OCI-LY1 (cell line): ENCODE data around the gene C1QTNF1.

Source experiments
- H2AFZ ChIP-seq: fragments of 200-600 bp; sonication (generic), shearing (Covaris generic); 2 replicates; pipeline ENCODE4 v1.6.0; 2014; ENCODE audit warnings: antibody characterized with exemption, mild to moderate bottlenecking, low read length
- H3F3A ChIP-seq: fragments of 200-600 bp; sonication (generic), shearing (Covaris generic); 2 replicates; pipeline ENCODE4 v1.6.0; 2014; ENCODE audit warnings: mild to moderate bottlenecking, antibody characterized with exemption, low read length, moderate library complexity; ENCODE audit not compliant: insufficient read depth
- H3K27ac ChIP-seq: fragments of 200-600 bp; sonication (generic); 2 replicates; pipeline ENCODE4 v1.5.1; 2014; ENCODE audit warnings: low read length, mixed run types, mild to moderate bottlenecking, low read depth; ENCODE audit not compliant: poor library complexity, severe bottlenecking
- H3K27me3 ChIP-seq: fragments of 200-600 bp; sonication (generic); 2 replicates; pipeline ENCODE4 v1.6.0; 2014; ENCODE audit warnings: antibody characterized with exemption, mild to moderate bottlenecking, low read length, moderate library complexity; ENCODE audit not compliant: insufficient read depth
- H3K36me3 ChIP-seq: fragments of 200-600 bp; sonication (generic); 2 replicates; pipeline ENCODE4 v1.6.1; 2014; ENCODE audit warnings: mild to moderate bottlenecking, antibody characterized with exemption, low read length, moderate library complexity, mixed read lengths; ENCODE audit not compliant: insufficient read depth
- H3K4me1 ChIP-seq: fragments of 200-600 bp; sonication (generic); 2 replicates; pipeline ENCODE4 v1.5.1; 2014; ENCODE audit warnings: mild to moderate bottlenecking, low read length, moderate library complexity; ENCODE audit not compliant: insufficient read depth, severe bottlenecking
- H3K4me2 ChIP-seq: fragments of 200-600 bp; sonication (generic), shearing (Covaris generic); 2 replicates; pipeline ENCODE4 v1.6.1; 2014; ENCODE audit warnings: low read length
- H3K4me3 ChIP-seq: fragments of 200-600 bp; sonication (generic); 2 replicates; pipeline ENCODE4 v1.5.1; 2014; ENCODE audit warnings: low read length, low read depth, mild to moderate bottlenecking, mixed read lengths; ENCODE audit not compliant: poor library complexity, severe bottlenecking
- H3K79me2 ChIP-seq: fragments of 200-600 bp; shearing (Covaris generic); 2 replicates; pipeline ENCODE4 v1.6.1; 2016; ENCODE audit warnings: mixed run types, low read length, mixed read lengths; ENCODE audit not compliant: insufficient read depth
- H3K9ac ChIP-seq: fragments of 200-600 bp; sonication (generic), shearing (Covaris generic); 2 replicates; pipeline ENCODE4 v1.6.1; 2014; ENCODE audit warnings: mild to moderate bottlenecking, low read length, mixed read lengths
- H3K9me2 ChIP-seq: fragments of 200-600 bp; sonication (generic), shearing (Covaris generic); 2 replicates; pipeline ENCODE4 v1.6.1; 2014; ENCODE audit warnings: low read depth, mild to moderate bottlenecking, low read length, mixed read lengths
- H3K9me3 ChIP-seq: fragments of 200-600 bp; shearing (Covaris generic); 2 replicates; pipeline ENCODE4 v1.6.1; 2014; ENCODE audit warnings: low read length, mixed read lengths
- H4K20me1 ChIP-seq: fragments of 200-600 bp; sonication (generic), shearing (Covaris generic); 2 replicates; pipeline ENCODE4 v1.6.0; 2016; ENCODE audit warnings: mild to moderate bottlenecking, low read length; ENCODE audit not compliant: insufficient read depth
- EZH2 ChIP-seq: fragments of 200-600 bp; sonication (generic), shearing (Covaris generic); IDR thresholded peaks from 2 replicates; pipeline ENCODE4 v1.8.0; 2017; ENCODE audit warnings: borderline replicate concordance, mixed run types, mild to moderate bottlenecking, antibody characterized with exemption, low read length, moderate library complexity, mixed read lengths
- TF ChIP-seq, protein P1 (sequence below): fragments of 200-600 bp; sonication (generic), shearing (Covaris generic); IDR thresholded peaks from 2 replicates; pipeline ENCODE4 v1.5.1; 2017; ENCODE audit warnings: mild to moderate bottlenecking, antibody characterized with exemption, low read length, moderate library complexity, mixed read lengths

The C1QTNF1 gene

DNA sequence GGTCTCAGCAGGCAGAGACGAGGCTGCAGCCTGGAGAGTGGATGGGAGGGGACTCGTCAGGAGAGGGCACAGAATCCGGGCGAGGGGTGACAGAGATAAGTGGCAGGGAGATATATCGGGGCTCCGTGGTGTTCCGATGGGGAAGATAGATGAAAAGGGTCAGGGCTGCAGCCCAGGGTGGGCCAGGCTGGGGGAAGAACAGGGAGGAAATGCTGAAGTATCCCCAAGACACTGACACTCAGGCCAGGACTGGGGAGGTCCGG, 46.4 kb upstream of the C1QTNF1 start:
- H3K79me2 ChIP-seq, result no peaks in the 10 kb centered on the region
- H3K27me3 ChIP-seq, result no peaks in the 10 kb centered on the region; the same call in 1 of the 2 replicates
- no peaks in the 10 kb centered on the region for H3K9me3 ChIP-seq
- no peak for TF ChIP-seq EZH2
- TF ChIP-seq, protein P1, sequence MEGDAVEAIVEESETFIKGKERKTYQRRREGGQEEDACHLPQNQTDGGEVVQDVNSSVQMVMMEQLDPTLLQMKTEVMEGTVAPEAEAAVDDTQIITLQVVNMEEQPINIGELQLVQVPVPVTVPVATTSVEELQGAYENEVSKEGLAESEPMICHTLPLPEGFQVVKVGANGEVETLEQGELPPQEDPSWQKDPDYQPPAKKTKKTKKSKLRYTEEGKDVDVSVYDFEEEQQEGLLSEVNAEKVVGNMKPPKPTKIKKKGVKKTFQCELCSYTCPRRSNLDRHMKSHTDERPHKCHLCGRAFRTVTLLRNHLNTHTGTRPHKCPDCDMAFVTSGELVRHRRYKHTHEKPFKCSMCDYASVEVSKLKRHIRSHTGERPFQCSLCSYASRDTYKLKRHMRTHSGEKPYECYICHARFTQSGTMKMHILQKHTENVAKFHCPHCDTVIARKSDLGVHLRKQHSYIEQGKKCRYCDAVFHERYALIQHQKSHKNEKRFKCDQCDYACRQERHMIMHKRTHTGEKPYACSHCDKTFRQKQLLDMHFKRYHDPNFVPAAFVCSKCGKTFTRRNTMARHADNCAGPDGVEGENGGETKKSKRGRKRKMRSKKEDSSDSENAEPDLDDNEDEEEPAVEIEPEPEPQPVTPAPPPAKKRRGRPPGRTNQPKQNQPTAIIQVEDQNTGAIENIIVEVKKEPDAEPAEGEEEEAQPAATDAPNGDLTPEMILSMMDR, result no peak
- peaks cover 10% of the 10 kb centered on the region for H3K4me1 ChIP-seq
- no peaks in the 10 kb centered on the region for H3K9me2 ChIP-seq
- H3K36me3 ChIP-seq, result no peaks in the 10 kb centered on the region
- no peak overlapping the region for H3K4me2 ChIP-seq
- H3F3A ChIP-seq, result no peaks in the 10 kb centered on the region
- no peak overlapping the region for H2AFZ ChIP-seq
- no peak overlapping the region for H3K4me3 ChIP-seq
- H3K9ac ChIP-seq, result no peak overlapping the region
- H3K27ac ChIP-seq, result no peak overlapping the region
- H4K20me1 ChIP-seq, result no peaks in the 10 kb centered on the region

DNA sequence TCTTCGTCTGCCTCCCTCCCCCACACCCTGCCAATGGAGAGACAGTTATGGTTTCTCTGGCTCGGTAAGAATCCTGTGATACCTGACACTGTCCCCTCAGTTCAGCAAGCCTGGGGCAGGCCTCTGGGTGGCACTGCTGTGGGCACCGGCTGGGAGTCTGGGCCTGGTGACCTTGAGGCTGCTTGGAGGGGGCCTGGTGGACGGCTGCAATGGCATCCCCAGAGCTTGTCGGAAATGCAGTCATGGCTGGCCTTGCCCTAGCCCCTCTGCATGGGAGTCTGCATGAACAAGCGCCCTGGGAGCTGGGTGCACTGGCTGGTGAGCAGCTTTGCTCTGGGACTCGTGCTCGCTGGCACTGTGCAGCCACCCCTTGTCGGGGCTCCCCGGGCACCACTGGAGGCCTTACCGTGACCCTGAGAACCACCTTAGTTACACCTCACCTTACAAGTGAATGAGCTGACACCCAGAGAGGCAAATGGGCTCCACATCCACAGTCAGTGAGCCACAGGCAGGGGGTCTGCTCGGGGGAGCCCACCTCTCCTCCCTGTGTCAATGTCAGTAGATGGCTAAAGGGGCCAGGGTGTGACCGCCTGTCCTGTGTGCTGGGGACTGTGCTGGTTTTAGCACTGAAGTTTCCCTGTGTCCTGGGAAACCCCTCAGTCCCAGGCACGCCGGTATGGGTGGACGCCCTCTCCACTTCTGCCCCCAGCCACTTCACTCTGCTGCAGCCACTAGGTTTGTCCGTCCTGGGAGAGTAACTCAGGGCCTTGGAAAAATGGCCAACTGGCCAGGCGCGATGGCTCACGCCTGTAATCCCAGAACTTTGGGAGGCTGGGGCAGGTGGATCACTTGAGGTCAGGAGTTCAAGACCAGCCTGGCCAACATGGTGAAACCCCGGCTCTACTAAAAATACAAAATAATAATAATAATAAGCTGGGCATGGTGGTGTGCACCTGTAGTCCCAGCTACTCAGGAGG, 45.7 kb upstream of the C1QTNF1 start:
- Histone ChIP-seq H3K4me1 (peaks cover 10% of the 10 kb centered on the region), H3K9me3 (no peaks in the 10 kb centered on the region), H3K36me3 (no peaks in the 10 kb centered on the region), H2AFZ (no peak overlapping the region), H3F3A (no peaks in the 10 kb centered on the region), H3K27me3 (no peaks in the 10 kb centered on the region; the same call in 1 of the 2 replicates), H3K27ac (no peak overlapping the region), H3K4me3 (no peak overlapping the region), H3K4me2 (no peak overlapping the region), H3K9ac (no peak overlapping the region), H4K20me1 (no peaks in the 10 kb centered on the region), H3K9me2 (no peaks in the 10 kb centered on the region), H3K79me2 (no peaks in the 10 kb centered on the region)
- TF ChIP-seq, protein P1, result no peak

DNA sequence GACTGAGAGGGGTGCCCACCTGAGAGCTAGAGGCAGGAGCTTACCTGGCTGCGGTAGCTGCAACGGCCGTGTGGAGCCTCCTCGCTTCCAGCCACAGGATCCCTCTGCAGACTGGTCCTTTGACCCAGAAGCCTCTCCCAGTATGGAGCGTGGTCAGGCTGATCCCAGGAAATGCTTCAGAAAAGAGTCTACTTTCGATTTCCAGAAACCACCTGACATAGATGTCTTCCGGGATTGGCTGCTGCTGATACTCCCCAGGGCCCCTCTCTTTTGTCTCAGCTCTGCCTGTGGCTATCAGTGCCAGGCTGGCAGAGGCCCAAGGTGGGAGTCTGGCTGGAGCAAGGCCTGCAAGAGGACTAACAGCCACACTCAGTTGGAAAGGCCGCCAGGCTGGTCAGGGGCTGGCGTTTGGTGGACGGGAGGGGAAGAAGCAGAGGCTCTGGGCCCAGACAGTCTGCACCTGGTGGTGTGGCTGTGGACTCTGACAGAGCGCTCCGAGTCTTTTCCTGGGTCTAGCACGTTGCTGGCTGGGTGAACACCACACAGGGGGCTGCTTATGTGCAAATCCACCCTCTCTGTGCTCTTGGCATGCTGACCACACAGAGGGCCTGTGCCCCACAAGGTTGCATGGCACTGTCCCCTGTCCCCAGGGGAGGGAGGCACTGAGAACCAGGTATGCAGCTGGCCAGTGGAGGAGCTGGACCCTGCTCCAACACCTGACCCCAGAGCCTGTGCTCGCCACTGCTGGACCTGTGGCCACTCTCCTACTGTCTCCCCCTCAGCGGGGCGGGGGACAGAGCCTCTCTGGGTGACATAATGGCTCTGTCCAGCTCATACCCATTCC, 44.0 kb upstream of the C1QTNF1 start, which contains the start of gene LGALS3BP:
Gene LGALS3BP, minus strand, starts transcription at position 144 of the 844 bp plus-strand sequence. CDS start 2,732 bp downstream, outside the sequence.
- no peak within 1 kb of the TSS for H3K27ac ChIP-seq
- H3K9me3 ChIP-seq, result no peaks in the 10 kb centered on the region
- no peaks in the 10 kb centered on the region for H3K36me3 ChIP-seq
- H3K4me1 ChIP-seq, result peaks cover 10% of the 10 kb centered on the region
- TF ChIP-seq, protein P1, result no peak
- no peak for TF ChIP-seq EZH2
- no peak within 1 kb of the TSS for H2AFZ ChIP-seq
- no peaks in the 10 kb centered on the region for H3K27me3 ChIP-seq
- no peaks in the 10 kb centered on the region for H3K9me2 ChIP-seq
- H3F3A ChIP-seq, result no peaks in the 10 kb centered on the region
- no peaks in the 10 kb centered on the region for H4K20me1 ChIP-seq
- no peak within 1 kb of the TSS for H3K9ac ChIP-seq
- H3K4me3 ChIP-seq, result no peak within 1 kb of the TSS
- no peaks in the 10 kb centered on the region for H3K79me2 ChIP-seq
- no peak within 1 kb of the TSS for H3K4me2 ChIP-seq
